Fibroblast of villous mesenchyme (primary cell): ENCODE results near the gene TACC2. TPM values are rescaled to one million over a fixed set of nuclear protein-coding genes. Genes with fewer than 3 reads are reported as not detected.

ENCODE experiments used
- DNase-seq: peaks from one replicate; pipeline ENCODE4 v3.0.0-alpha.2; 2010; ENCODE audit warnings: low read depth
- H3K4me3 ChIP-seq: 2 replicates; pipeline ENCODE4 v1.5.1; 2011; ENCODE audit warnings: low read depth, mild to moderate bottlenecking, low read length
- CTCF ChIP-seq: IDR thresholded peaks from 2 replicates; pipeline ENCODE4 v1.5.1; 2012; ENCODE audit warnings: low read depth, mild to moderate bottlenecking, low read length; ENCODE audit not compliant: insufficient read depth
- total RNA-seq: library from RNA; depleted of rRNA; stranded (reverse); fragments of >200 nt; gene quantifications from 2 replicates; pipeline ENCODE4 v1.2.3, GENCODE V29; 2012

Gene TACC2
- total RNA-seq, 1 donor = 5.6 TPM

- H3K4me3 ChIP-seq = no peak overlapping the region
- peak; percentile 37 for DNase-seq
- peak; percentile 75 for TF ChIP-seq CTCF
Observed at GRCh38 chr10:122279725-122280141, 290.8 kb downstream of the TACC2 start.

GRCh38 chr10:122280156-122280555 is 291.2 kb downstream of the TACC2 start:
- no peak for TF ChIP-seq CTCF
- no peak overlapping the region for H3K4me3 ChIP-seq
- no peak for DNase-seq

GRCh38 chr10:122281018-122281626 is 292.2 kb downstream of the TACC2 start:
- H3K4me3 ChIP-seq = no peak overlapping the region
- TF ChIP-seq CTCF = no peak
- no peak for DNase-seq

- no peak for TF ChIP-seq CTCF
- H3K4me3 ChIP-seq = no peak overlapping the region
- DNase-seq = no peak
Observed at GRCh38 chr10:122281751-122282150, 292.8 kb downstream of the TACC2 start.

- no peak for TF ChIP-seq CTCF
- no peak for DNase-seq
- no peak overlapping the region for H3K4me3 ChIP-seq
Observed at GRCh38 chr10:122282253-122282671, 293.3 kb downstream of the TACC2 start.

- TF ChIP-seq CTCF = no peak
- no peak for DNase-seq
- no peak overlapping the region for H3K4me3 ChIP-seq
Observed at GRCh38 chr10:122282909-122283308, 293.9 kb downstream of the TACC2 start.
